ENCODE data around the gene ELF2.

- TF ChIP-seq, protein P1, sequence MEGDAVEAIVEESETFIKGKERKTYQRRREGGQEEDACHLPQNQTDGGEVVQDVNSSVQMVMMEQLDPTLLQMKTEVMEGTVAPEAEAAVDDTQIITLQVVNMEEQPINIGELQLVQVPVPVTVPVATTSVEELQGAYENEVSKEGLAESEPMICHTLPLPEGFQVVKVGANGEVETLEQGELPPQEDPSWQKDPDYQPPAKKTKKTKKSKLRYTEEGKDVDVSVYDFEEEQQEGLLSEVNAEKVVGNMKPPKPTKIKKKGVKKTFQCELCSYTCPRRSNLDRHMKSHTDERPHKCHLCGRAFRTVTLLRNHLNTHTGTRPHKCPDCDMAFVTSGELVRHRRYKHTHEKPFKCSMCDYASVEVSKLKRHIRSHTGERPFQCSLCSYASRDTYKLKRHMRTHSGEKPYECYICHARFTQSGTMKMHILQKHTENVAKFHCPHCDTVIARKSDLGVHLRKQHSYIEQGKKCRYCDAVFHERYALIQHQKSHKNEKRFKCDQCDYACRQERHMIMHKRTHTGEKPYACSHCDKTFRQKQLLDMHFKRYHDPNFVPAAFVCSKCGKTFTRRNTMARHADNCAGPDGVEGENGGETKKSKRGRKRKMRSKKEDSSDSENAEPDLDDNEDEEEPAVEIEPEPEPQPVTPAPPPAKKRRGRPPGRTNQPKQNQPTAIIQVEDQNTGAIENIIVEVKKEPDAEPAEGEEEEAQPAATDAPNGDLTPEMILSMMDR (conservative IDR thresholded peaks at IDR 0.05; ENCODE audit: low read length), result no peak
- no peak for TF ChIP-seq EZH2phosphoT487 (IDR thresholded peaks at IDR 0.05; ENCODE audit: borderline replicate concordance)
These were observed 44.7 kb upstream of the ELF2 start for GRCh38 chr4:139221687-139222086.
